GM21515 (cell line): ENCODE results near the gene DRAM1.
"Not testable (repeated sequence)": the region's sequence is repeated elsewhere in the genome, so short reads cannot be mapped to it uniquely, and the experiment has no call there.

Experiments used
- ATAC-seq: cut with Tn5 transposase; IDR thresholded peaks from one replicate; pipeline ENCODE4 v1.9.1; 2021; ENCODE audit not compliant: unreplicated experiment

DRAM1 gene

DNA sequence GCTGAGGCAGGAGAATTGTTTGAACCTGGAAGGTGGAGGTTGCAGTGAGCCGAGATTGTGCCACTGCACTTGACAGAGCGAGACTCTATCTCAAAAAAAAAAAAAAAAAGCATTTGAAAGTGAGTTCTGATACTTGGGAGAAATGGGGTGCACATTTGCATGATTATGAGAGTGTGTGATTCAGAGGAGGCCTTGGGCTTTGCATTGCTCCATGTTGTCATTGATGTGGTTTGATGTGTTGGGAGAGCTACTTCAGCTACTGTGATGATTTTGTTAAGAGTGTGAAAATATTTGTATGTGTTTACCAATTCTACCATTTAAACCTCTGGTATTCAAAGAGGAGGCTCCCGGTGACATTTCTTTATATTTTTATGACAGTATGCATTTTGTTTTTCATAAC, 24.4 kb downstream of the DRAM1 start:
- ATAC-seq = no peak

DNA sequence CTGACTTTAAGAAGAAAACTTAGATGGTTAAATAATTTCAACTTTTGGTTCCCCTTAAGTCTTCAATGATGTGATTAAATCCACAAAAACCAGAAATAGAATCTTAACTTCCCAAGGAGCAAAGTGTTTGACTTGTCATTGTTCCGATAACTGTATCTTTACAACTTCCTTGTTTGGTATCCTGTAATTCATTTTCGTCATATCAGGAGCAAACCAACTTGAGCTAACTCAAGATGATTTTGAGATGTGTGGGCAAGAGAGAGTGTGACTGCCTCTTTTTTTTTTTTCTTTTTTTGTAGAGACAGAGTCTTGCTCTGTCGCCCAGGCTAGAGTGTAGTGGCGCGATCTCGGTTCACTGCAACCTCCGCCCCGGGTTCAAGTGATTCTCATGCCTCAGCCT, 25.3 kb downstream of the DRAM1 start:
- ATAC-seq = no peak

DNA sequence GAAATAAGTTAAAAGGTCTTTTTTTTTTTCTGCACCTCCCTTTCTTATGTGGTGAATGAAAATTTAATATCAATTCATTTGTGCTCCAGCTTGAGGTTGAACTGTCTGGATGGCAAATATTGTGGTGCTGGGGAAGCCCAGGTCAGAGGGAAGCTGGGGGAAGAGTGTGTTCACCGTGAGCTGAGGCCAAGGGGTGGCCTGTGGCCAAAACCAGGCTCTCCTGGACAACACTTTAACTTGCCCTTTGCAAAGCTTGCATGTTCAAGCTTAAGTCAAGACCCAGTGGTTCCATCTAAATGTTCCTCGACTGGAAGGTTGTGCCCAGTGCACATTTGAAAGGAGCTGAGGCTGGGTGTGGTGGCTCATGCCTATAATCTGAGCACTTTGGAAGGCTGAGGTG, 28.8 kb downstream of the DRAM1 start:
- no peak for ATAC-seq

DNA sequence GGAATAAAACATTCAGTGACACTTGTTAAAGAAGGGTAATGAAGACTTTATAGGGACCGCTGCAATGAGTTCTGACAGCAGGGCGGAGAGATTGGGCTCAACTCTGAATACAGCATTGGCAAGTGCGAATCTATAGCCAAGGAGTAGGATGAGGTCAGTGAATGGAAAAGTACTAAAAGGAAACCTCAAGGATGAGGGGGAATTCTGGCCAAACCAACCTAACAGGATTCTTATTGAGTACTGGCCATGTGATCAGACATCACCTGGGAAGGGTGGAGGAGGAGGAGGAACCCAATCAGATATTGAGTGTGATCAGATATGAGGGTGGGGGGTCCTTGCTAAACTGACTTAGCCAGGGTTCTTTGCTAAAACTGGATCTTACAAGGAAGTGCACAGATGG, 31.0 kb downstream of the DRAM1 start:
- no peak for ATAC-seq

DNA sequence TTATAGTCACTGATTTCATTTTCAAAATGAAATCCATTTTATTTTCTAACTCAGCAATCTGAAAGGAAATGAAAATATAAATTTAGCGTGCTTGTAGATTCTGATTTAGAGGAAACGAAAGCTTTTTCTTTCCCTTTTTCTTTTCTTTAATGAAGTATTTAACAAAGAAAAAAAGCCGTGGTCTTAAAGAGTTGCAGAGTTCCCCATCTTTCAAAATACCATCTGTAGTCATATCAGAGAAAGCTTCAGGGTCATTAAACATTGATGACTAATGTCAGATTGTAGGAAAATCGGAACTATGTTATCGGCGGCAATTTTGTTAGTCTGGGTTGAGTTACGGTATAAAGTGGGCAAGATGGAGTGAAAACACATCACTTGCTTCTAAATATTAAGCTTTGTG, 32.3 kb downstream of the DRAM1 start:
- ATAC-seq = no peak

DNA sequence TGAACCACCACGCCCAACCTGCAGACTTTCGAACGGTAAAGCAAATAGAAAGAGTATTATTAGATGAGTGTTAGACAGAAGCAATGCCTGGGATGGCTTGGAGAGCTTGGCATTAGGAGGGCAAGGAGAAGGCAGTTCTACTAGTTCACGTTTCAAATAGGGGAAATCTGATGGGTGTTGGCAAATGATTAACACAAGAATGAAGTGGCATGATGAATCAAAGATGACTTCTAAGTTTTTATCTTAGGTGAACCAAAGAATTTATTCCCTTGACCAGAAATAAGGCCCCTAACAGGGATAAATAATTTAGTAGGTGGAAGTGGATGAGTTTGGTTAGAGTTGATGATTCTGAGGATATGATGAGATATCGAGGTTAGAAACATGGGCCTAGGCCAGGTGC, 38.5 kb downstream of the DRAM1 start:
- no peak for ATAC-seq

DNA sequence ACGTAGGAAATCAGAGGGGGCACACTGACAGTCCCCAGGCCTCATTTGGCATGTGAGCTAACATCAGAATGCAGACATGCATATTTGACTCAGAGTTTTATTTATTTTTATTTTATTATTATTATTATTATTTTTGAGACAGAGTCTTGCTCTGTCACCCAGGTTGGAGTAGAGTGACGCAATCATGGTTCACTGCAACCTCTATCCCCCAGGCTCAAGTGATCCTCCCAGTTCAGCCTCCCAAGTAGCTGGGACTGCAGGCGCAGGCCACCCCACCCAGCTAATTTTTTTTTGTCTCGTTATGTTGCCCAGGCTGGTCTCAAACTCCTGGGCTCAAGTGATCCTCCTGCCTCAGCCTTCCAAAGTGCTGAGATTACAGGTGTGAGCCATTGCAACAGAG, 41.4 kb downstream of the DRAM1 start:
- ATAC-seq = not testable (repeated sequence)

DNA sequence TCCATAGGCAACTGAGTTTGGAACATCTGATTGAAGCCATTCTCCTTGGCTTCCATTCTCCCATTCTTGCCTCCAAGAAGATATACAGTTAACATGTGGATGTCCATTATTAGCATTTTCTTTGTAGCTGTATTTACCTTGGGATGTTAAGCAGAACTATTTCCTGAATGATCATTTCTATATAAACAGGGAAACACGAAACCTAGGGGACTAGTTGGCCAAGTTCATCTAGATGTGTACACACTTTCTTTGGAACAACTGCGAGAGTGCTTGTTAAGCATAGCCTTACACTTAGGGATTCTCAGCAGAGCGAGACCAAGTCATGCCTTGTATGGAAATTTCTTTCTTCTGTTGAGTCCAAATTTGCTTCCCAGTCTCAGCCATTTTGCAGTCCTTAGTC, 42.1 kb downstream of the DRAM1 start:
- no peak for ATAC-seq

DNA sequence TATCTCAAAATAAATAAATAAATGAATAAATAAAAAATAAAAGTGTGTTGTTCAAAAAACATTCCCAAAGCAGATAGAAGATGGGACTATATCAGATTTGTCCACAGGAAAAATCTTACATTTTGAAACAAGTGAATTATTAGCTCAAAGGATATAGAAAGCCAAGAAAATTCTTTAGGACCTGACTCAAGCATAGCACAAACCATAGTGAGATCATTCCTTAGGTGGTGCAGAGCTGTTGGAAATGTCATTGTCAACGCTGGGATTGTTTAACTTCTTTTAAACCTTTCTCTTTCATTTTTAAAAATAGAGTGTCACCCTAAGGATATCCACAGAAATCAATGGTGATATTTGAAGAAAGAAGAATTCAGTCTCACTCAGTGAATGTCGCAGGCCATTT, 43.5 kb downstream of the DRAM1 start:
- ATAC-seq = no peak

DNA sequence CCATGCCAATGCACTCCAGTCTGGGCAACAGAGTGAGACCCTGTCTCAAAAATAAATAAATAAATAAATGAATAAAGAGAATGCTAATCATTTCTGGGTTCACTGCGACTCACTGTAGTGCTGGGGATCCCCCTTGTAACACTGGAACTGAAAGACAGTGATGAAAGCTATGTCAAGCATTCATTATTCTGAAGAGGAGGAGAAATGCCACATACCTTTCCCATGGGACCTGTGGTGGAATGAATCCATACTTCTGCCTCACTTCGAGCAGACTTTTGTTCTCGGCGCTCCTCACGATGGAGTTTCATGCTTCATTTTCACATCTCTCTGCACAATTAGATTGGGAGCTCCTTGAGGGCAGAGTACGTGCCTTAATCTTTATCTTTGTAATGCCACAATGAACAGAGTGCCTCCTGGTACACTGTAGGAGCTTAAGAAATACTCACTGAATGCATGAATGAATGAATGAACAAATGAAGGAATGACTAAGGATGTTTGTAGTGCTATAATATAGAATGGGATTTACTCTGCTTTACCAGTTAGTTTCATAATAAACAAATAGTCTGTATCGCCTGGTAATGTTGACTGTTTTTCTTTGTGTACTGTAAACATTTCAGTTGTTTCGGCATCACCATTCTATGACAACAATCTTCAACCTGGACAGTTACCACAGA, 45.8 kb downstream of the DRAM1 start:
- no peak for ATAC-seq

DNA sequence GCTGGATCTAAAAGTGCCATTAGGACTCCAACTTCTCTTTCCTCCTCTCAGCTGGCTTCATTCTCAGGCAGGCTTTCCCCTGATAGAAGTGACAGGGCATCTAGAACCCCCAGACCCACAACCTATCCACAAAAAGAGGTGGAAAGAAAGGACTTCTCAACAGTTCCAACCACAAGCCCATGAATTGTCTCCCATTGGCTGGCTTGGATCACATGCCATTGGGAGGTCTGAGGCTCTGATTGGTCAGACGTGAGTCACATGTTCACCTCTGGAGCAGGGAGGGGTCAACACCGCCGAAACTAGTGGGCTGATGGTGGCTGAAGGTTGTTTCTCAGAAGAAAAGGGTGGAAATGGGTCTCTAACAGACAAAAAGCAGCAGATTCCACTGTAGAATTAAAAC, 47.2 kb downstream of the DRAM1 start:
- no peak for ATAC-seq

DNA sequence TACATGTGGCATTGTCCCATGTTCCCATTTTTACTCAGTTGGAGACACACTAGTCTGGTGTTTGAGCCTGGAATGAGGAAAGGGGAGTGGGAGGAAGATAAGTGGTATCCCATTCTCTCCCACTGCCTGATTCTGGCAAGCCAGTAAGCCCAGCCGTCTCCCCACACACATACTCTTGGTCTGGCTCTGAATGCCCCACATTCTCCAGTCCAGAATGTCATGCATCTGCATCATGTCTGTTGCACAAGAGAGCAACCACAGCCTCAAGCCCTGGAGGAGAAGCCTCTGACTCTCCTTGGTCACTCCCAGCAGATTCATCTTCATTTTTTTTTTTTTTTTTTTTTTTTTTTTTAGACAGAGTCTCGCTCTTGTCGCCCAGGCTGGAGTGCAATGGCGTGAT, 48.0 kb downstream of the DRAM1 start:
- no peak for ATAC-seq

DNA sequence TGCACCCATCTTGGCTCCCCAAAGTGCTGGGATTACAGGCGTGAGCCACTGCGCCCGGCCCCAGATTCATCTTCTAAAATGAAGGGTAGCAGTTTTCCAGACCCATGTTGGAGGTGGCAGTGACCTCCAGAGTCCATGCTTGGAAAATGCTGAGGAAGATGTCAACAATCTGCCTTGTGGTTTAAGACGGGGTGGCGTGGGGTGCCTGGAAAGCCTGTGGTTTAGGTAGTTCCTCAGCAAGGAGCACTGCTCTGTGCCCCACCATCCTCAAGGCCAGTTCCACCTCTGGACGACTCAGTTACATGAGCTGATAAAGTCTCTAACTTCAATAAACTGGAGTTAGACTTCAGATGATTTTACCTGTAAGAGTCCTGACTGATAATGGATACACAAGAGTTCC, 48.6 kb downstream of the DRAM1 start:
- no peak for ATAC-seq

DNA sequence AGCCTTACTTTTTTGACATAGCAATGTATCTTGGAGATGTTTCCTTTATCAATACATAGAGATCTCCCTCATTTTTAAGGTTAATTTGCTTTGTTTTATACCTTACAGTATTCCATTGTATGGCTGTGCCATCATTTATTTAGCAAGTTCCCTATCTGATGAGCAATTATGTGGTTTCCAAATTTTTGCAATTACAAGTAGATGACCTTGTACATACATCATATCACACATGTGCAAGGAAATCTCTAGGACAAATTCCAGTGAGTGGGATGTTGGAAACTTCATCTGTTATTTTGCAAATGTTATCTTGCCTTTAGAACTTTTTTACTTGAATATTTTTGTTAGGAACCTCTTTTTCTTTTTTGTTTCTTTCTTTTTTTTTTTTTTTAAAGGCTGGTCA, 49.7 kb downstream of the DRAM1 start:
- no peak for ATAC-seq

DNA sequence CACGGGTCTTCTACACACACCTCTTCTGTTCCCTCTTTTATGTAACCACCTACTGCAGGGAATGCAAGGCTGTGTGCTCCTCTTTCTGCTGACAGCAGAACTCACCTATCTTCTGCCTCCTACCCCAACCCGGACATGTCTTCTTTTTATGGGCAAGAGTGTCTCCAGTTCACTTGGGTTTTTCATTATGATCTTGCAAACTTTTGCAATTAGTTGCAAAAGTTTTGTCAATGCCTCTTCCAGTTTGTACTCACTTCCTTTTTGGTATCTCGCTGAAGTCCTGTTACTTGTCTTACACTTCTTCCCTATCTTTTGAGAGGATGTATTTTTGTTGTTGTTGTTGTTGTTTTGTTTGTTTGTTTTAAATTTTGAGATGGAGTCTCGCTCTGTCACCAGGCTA, 50.6 kb downstream of the DRAM1 start:
- no peak for ATAC-seq

DNA sequence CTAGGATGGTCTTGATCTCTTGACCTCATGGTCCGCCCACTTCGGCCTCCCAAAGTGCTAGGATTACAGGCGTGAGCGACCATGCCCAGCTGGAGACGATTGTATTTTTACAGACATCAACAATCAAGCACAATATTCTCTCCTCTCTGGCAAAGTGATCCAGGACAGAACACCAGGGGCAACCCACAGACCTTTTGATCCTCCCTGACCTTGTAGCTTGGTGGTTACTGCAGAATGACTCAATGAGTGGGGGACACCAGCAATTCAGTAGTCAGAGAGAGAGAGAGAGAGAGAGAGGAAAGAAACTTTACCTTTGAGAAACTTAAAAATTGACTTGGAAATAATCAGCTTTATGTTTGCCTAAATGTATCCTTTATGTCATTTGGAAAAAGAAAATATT, 51.2 kb downstream of the DRAM1 start:
- ATAC-seq = no peak

DNA sequence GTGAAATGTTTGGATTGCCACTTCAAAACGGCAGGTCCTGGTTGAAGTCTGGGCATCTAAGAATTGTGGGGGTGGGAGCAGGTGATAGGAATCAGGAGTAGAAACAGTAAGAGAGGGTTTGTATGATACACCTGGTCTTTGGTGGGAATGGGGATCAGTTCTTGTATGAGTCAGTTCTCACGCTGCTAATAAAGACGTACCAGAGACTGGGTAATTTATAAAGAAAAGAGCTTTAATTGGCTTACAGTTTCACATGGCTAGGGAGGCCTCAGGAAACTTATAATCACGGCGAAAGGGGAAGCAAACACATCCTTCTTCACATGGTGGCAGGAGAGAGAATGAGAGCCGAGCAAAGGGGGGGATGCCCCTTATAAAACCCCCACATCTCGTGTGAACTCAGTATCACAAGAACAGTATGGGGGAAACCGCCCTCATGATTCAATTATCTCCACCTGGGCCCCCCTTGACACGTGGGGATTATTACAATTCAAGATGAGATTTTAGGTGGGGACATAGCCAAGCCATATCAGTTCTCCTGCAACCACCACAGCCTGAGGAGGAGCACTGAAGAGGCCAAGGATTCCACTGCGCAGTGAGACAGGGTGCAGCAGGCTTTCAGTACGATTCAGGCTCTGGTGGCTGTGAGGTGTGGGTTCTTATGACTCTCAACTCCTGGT, 52.1 kb downstream of the DRAM1 start:
- no peak for ATAC-seq

DNA sequence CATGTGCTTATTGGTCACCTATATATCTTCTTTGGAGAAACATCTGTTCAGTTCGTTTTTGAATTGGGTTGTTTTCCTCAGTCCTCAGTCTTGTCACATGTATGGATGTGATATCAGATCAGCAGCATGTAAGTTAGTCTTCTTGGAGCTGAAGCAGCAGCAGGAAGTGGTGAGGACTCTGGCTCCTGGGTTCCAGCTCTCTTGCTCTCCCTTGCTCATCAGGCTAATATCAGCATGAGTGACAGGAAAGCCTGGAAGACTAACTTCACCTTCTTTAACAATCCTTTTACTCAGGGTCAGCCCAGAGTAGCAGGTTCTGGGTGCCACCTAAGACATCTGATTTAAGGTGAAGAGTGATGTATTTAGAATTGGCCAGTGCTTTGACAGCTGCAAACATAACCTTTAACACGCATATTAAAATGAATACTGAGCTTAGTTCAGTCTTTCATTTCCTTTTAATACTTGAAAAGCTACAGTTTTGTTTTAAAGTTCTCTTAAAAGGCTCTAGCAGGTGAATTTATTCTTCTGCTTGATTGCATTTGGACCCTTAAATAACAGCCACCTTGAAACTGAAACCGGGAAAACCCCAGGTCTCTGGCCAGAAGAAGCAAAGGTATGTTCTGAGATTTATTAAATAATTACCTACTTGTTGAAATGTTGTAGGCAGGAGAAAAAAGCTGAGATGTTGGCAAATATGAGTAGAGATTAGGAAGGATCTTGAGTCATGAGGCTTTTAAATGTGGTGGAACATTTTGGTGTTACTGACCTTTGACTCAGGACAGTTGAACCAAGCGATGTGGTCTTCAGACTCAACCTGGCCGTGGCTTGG, 54.3 kb downstream of the DRAM1 start:
- ATAC-seq = peak; percentile 45

DNA sequence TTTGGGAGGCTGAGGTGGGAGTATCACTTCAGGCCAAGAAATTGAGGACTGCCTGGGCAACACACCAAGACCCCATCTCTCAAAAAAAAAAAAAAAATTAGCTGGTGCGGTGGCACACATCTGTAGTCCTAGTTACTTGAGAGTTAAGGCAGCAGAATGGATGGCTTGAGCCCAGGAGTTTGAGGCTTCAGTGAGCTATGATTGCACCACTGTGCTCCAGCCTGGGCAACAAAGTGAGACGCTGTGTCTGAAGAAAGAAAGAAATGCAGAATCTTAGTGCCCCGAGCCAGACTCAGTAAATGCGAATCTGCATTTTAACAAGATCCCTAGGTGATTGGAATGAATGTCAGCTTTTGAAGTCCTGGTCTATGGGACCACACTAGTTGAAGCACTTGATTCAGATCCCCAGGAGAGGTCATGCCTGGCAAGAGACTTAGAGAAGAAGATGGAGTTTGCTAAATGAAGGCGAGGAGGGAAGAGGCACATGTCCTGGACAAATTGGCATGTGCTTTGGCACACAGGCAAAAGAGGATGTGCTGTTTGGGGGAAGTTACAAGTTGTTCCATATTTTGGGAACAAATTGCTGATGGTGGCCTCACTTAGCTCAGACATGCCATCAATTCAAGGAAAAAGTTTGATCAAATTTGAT, 56.6 kb downstream of the DRAM1 start:
- no peak for ATAC-seq

DNA sequence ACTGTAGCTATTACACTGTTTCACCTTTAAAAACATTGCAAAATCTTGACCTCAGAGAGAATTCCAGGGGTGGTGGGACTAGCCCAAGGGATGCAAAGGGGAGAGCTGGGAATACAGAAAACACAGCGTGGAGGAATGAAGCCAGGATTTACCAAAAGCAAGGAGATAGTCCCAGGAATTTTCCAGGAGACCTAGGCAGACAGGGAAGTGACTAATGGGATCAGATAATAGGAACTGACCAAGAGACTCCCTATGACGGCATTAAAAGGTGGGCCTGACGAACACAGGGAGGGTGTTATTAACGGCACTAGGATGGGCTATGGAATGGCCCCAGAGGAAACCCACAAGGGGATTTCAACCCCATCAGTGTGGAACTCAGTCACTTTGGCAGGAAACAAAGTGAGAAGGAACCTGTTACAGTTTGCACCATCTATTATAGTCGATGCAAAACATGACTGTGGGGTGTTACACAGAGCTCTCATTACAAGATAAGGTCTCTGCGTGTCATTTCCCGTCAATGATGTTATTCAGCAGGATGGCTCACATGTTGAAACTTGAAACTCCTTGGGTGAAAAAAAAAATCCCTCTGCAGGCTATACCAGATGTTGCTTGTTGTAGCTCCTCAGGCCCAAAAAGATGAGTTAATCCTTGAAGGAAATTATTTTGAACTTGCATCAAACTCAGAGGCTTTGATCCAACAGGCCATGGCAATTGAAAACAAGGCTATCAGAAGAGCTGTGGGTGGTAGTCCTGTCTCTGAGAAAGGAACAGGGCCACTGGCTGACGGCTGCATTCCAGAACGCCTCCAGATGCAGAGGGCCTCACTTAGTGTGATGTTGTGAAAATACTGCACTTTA, 58.7 kb downstream of the DRAM1 start:
- peak; percentile 63 for ATAC-seq

DNA sequence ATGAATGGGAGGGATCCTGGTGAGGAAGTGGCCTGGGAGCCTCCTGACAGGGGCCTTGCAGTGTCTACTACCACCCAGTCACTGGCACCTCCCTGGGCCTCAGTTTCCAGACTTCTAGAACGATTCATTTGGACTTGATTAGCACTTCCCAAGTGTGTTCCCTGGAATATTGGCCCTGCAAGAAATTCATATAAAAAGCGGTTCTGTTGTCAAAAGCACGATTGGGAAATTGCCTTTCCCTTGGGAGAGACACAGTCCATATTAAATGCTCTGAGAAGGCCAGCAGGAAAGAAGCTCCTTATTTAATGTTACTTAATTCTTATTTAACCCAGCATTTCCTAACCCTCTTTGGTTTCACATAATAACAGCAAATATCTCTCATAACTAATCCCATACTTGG, 61.9 kb downstream of the DRAM1 start:
- no peak for ATAC-seq
